H1 (cell line): ENCODE results near the gene CFAP100. TPM values are rescaled to one million over a fixed set of nuclear protein-coding genes. Genes with fewer than 3 reads are reported as not detected.

Experiments used
- CTCF ChIA-PET: fragments of 300-600 bp; sonication (Branson Sonifier 250); formaldehyde crosslinking; loops from one replicate; lab custom pipeline; 2021; ENCODE audit not compliant: partially characterized antibody; lab: Charles Lee
- POLR2A ChIA-PET: fragments of 300-600 bp; sonication (Branson Sonifier 250); formaldehyde crosslinking; loops from one replicate; lab custom pipeline; 2021; ENCODE audit warnings: inconsistent platforms; ENCODE audit not compliant: partially characterized antibody; lab: Charles Lee
- DNase-seq, 2 experiments: peaks; one replicate each; pipeline versions ENCODE4 v3.0.0 to v3.0.0-alpha.2; 2010 to 2022; ENCODE audit warnings: low spot score in 2 of 2, low read depth in 1 of 2, mixed read lengths in 1 of 2
- FAIRE-seq: peaks from 2 replicates; lab custom pipeline; 2011; peaks lifted over from hg19 to GRCh38; lab: Jason Lieb, UNC
- H2AFZ ChIP-seq: 2 replicates; pipeline ENCODE4 v1.8.1; 2012; ENCODE audit warnings: low read length, inconsistent platforms
- H2AK5ac ChIP-seq: 2 replicates; pipeline ENCODE4 v1.6.1; 2013; ENCODE audit warnings: low read depth, low read length
- H2BK120ac ChIP-seq: replicated peaks from 2 replicates; pipeline ENCODE3; 2013; ENCODE audit warnings: low read depth, low read length, inconsistent platforms
- H2BK12ac ChIP-seq: 2 replicates; pipeline ENCODE4 v1.6.1; 2013; ENCODE audit warnings: low read depth, low read length
- H2BK15ac ChIP-seq: 2 replicates; pipeline ENCODE4 v1.6.1; 2013; ENCODE audit warnings: low read length
- H2BK20ac ChIP-seq: 2 replicates; pipeline ENCODE4 v1.6.1; 2013; ENCODE audit warnings: low read length
- H2BK5ac ChIP-seq: 2 replicates; pipeline ENCODE4 v1.6.1; 2013; ENCODE audit warnings: low read depth, low read length
- H3K14ac ChIP-seq: 2 replicates; pipeline ENCODE4 v1.6.1; 2013; ENCODE audit warnings: inconsistent platforms; ENCODE audit not compliant: insufficient read length
- H3K18ac ChIP-seq: 2 replicates; pipeline ENCODE4 v1.6.1; 2013; ENCODE audit warnings: low read length; ENCODE audit errors: extremely low read depth
- H3K23ac ChIP-seq: 2 replicates; pipeline ENCODE4 v1.6.1; 2013; ENCODE audit warnings: inconsistent platforms; ENCODE audit not compliant: insufficient read length
- H3K23me2 ChIP-seq: 2 replicates; pipeline ENCODE4 v1.6.1; 2013; ENCODE audit warnings: low read depth, low read length
- H3K27ac ChIP-seq: 2 replicates; pipeline ENCODE4 v1.6.1; 2011; ENCODE audit warnings: low read depth, low read length, inconsistent platforms
- H3K27me3 ChIP-seq, 4 experiments: replicated peaks in 1 of 4; 1 replicate in 1 of 4; 2 replicates in 3 of 4; pipeline versions ENCODE4 v1.6.1 to v1.8.1; 2011 to 2013; ENCODE audit warnings: low read length in 3 of 4, mild to moderate bottlenecking in 3 of 4, inconsistent platforms in 2 of 4, mixed read lengths in 2 of 4, moderate library complexity in 1 of 4; ENCODE audit not compliant: control insufficient read depth in 3 of 4, insufficient read depth in 3 of 4; ENCODE audit errors: extremely low read depth in 1 of 4
- H3K36me3 ChIP-seq, 4 experiments: 2 replicates each; pipeline versions ENCODE4 v1.6.1 to v1.8.1; 2011 to 2013; ENCODE audit warnings: mild to moderate bottlenecking in 4 of 4, low read length in 3 of 4, moderate library complexity in 2 of 4, control low read depth in 1 of 4, inconsistent platforms in 1 of 4; ENCODE audit not compliant: insufficient read depth in 4 of 4, control insufficient read depth in 2 of 4
- H3K4ac ChIP-seq: replicated peaks from 2 replicates; pipeline ENCODE3; 2013; ENCODE audit warnings: low read length, low read depth, mixed read lengths, inconsistent platforms; ENCODE audit not compliant: insufficient read length
- H3K4me1 ChIP-seq, 4 experiments: replicated peaks in 1 of 4; 1 replicate in 1 of 4; 2 replicates in 3 of 4; pipeline versions ENCODE4 v1.6.1 to v1.8.1; 2011 to 2013; ENCODE audit warnings: low read length in 3 of 4, inconsistent platforms in 2 of 4, mixed read lengths in 1 of 4; ENCODE audit not compliant: insufficient read depth in 4 of 4, control insufficient read depth in 3 of 4
- H3K4me2 ChIP-seq, 2 experiments: 2 replicates each; pipeline versions ENCODE4 v1.6.1 to v1.8.1; 2011 to 2013; ENCODE audit warnings: low read depth in 2 of 2, low read length in 2 of 2, control low read depth in 1 of 2, inconsistent platforms in 1 of 2, mild to moderate bottlenecking in 1 of 2; ENCODE audit not compliant: insufficient read depth in 1 of 2
- H3K4me3 ChIP-seq, 4 experiments: fragments of 200-600, 300-600 bp in 1 of 4; sonication (generic), shearing (Covaris generic), sonication (Bioruptor Twin) in 1 of 4; 2 replicates each; pipeline versions ENCODE4 v1.5.1 to v1.8.1; 2011 to 2016; ENCODE audit warnings: low read length in 4 of 4, low read depth in 3 of 4, control low read depth in 2 of 4, inconsistent platforms in 2 of 4, mild to moderate bottlenecking in 2 of 4, mixed read lengths in 1 of 4, moderate library complexity in 1 of 4; ENCODE audit not compliant: insufficient read depth in 2 of 4; ENCODE audit errors: extremely low read depth in 1 of 4
- H3K56ac ChIP-seq: replicated peaks from 2 replicates; pipeline ENCODE3; 2013; ENCODE audit warnings: low read depth, mild to moderate bottlenecking, mixed read lengths, low read length, inconsistent platforms; ENCODE audit not compliant: insufficient read length
- H3K79me1 ChIP-seq: 2 replicates; pipeline ENCODE4 v1.6.1; 2013; ENCODE audit warnings: low read depth, low read length, control low read depth
- H3K79me2 ChIP-seq, 2 experiments: 2 replicates each; pipeline versions ENCODE4 v1.6.1 to v1.8.1; 2012 to 2013; ENCODE audit warnings: low read length in 2 of 2, mild to moderate bottlenecking in 2 of 2, inconsistent platforms in 1 of 2; ENCODE audit not compliant: insufficient read depth in 2 of 2, control insufficient read depth in 1 of 2
- H3K9ac ChIP-seq, 4 experiments: replicated peaks in 1 of 4; 1 replicate in 1 of 4; 2 replicates in 3 of 4; pipeline versions ENCODE4 v1.6.1 to v1.8.1; 2011 to 2013; ENCODE audit warnings: low read depth in 3 of 4, low read length in 3 of 4, control low read depth in 2 of 4, mild to moderate bottlenecking in 2 of 4, moderate library complexity in 2 of 4, inconsistent platforms in 1 of 4; ENCODE audit errors: extremely low read depth in 1 of 4
- H3K9me3 ChIP-seq, 2 experiments: 2 replicates each; pipeline versions ENCODE4 v1.6.1 to v1.8.1; 2012 to 2013; ENCODE audit warnings: mild to moderate bottlenecking in 2 of 2, moderate library complexity in 2 of 2, control low read depth in 1 of 2, inconsistent platforms in 1 of 2, low read depth in 1 of 2, low read length in 1 of 2, mixed read lengths in 1 of 2; ENCODE audit not compliant: insufficient read depth in 2 of 2
- H4K20me1 ChIP-seq, 2 experiments: replicated peaks in 1 of 2; 2 replicates each; pipeline versions ENCODE3 to v1.8.1; 2011 to 2013; ENCODE audit warnings: inconsistent platforms in 2 of 2, low read length in 2 of 2, mild to moderate bottlenecking in 1 of 2; ENCODE audit not compliant: insufficient read depth in 2 of 2, control insufficient read depth in 1 of 2
- H4K5ac ChIP-seq: 2 replicates; pipeline ENCODE4 v1.6.1; 2013; ENCODE audit warnings: low read length, low read depth, mixed read lengths, inconsistent platforms; ENCODE audit not compliant: insufficient read length
- H4K8ac ChIP-seq: 2 replicates; pipeline ENCODE4 v1.8.0; 2013; ENCODE audit warnings: mild to moderate bottlenecking, moderate library complexity, low read length, inconsistent platforms; ENCODE audit not compliant: insufficient read depth; ENCODE audit errors: extremely low read depth
- H4K91ac ChIP-seq: replicated peaks from 2 replicates; pipeline ENCODE3; 2013; ENCODE audit warnings: low read length, mixed read lengths, inconsistent platforms; ENCODE audit not compliant: insufficient read length
- CTCF ChIP-seq, 3 experiments: IDR thresholded peaks; 1 replicate in 2 of 3; 2 replicates in 1 of 3; pipeline versions ENCODE4 v1.5.1 to v1.6.1; 2011; ENCODE audit warnings: low read length in 3 of 3, mild to moderate bottlenecking in 3 of 3, inconsistent platforms in 2 of 3, low read depth in 1 of 3, moderate library complexity in 1 of 3; ENCODE audit not compliant: insufficient read depth in 1 of 3; ENCODE audit errors: control extremely low read depth in 1 of 3
- EP300 ChIP-seq, 2 experiments: IDR thresholded peaks; 1 replicate in 1 of 2; 2 replicates in 1 of 2; pipeline ENCODE4 v1.6.1; 2011 to 2012; ENCODE audit warnings: low read depth in 2 of 2, low read length in 2 of 2, mild to moderate bottlenecking in 2 of 2, borderline replicate concordance in 1 of 2, inconsistent platforms in 1 of 2, moderate library complexity in 1 of 2
- FOSL1 ChIP-seq: IDR thresholded peaks from 2 replicates; pipeline ENCODE4 v1.6.1; 2011; ENCODE audit warnings: mild to moderate bottlenecking, low read depth, low read length, moderate library complexity; ENCODE audit not compliant: insufficient read depth
- MAFK ChIP-seq: IDR thresholded peaks from 2 replicates; pipeline ENCODE4 v1.6.1; 2012; ENCODE audit warnings: low read depth, mild to moderate bottlenecking, improper control_type of control experiment, low read length
- NRF1 ChIP-seq: IDR thresholded peaks from 2 replicates; pipeline ENCODE4 v1.6.1; 2011; ENCODE audit warnings: mild to moderate bottlenecking, low read depth, low read length, improper control_type of control experiment
- SRF ChIP-seq: IDR thresholded peaks from 2 replicates; pipeline ENCODE4 v1.6.1; 2011; ENCODE audit warnings: mild to moderate bottlenecking, low read depth, low read length, moderate library complexity
- WGBS, 2 experiments: shearing (Covaris generic) in 1 of 2; methylation state at CpG; one replicate each; pipeline versions ENCODE4 v1.1.6 to v1.1.7; 2013 to 2015; ENCODE audit warnings: low lambda C conversion rate in 2 of 2, mixed read lengths in 2 of 2, inconsistent platforms in 1 of 2, low coverage in 1 of 2, missing lambda C conversion rate in 1 of 2; ENCODE audit not compliant: insufficient replicate concordance in 2 of 2, insufficient coverage in 1 of 2, insufficient read length in 1 of 2; ENCODE audit errors: extremely low coverage in 1 of 2, missing lambda C conversion rate in 1 of 2; 5-methylcytosine and 5-hydroxymethylcytosine counted together
- polyA plus RNA-seq, 7 experiments: library from polyadenylated mRNA; depleted of rRNA in 3 of 7; stranded (reverse) in 5 of 7; unstranded in 2 of 7; fragments of >200 nt in 5 of 7; fragments of 200-250 nt in 2 of 7; gene quantifications; 1 replicate in 5 of 7; 2 replicates in 1 of 7; 4 replicates in 1 of 7; pipeline versions ENCODE4 v1.2.1 to v1.2.3, GENCODE V29; 2011 to 2013; ENCODE audit warnings: missing spikeins in 2 of 7, mixed read lengths in 2 of 7
- total RNA-seq: library from RNA; stranded (reverse); fragmentation: NEBNext Ultra II Directional; extraction: Animal tissue kit (Norgen Biotek cat#: 25700); gene quantifications from 2 replicates; pipeline ENCODE4 v1.2.1, GENCODE V29; 2021

CFAP100 gene
- total and polyA plus RNA-seq, 2 of the 8 experiments (the other 6 are each of a cell fraction or from before 2014, with no cell fraction given), result 0.17 TPM; not detected in 1

DNA sequence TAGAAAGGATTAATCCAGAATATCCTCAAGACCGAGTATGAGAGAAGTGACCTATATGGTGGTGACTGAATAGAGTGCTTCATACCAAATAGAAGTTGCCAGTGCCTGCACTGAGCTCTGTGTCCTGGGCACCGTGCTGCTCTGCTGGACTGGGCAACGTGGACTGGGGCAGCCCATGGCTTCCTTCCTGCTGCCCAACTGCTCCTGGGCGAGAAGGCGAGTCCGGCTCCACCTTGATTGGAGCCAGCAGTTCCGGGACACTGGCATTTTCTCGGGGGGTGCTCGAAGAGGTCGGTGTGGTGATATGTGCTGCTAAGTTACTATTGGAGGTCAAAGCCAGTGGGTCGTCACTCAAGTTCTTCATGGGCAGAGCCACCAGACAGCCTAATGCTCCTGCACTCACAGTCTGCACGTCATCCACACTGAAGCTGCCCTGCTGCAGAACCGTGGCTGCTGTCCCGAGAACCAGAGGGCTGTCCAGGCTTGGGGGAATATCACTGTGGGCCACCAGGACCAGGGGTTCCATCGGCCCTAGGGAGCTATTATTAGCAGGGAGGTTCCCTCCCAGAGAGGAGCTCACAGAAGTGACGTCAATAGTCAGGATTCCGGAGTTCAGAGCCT is 66.9 kb downstream of the CFAP100 start:
- Histone ChIP-seq H2AFZ (no peak overlapping the region), H3K79me1 (peaks cover 4% of the 10 kb centered on the region; the same call in 1 of the 2 replicates), H3K4me2 (no peak overlapping the region), H3K4ac (no peak overlapping the region), H3K23me2 (no peaks in the 10 kb centered on the region), H3K9me3 (no peaks in the 10 kb centered on the region), H3K79me2 (no peaks in the 10 kb centered on the region; a peak in 1 of 4 replicates), H3K27ac (no peak overlapping the region), H3K27me3 (no peaks in the 10 kb centered on the region), H2BK120ac (no peak overlapping the region), H3K18ac (no peak overlapping the region), H3K36me3 (peaks cover 19 to 84% (median 54%) of the 10 kb centered on the region in 4 experiments; a peak in 7 of 8 replicates), H3K4me1 (no peaks in the 10 kb centered on the region), H2BK15ac (no peak overlapping the region), H2AK5ac (no peak overlapping the region), H4K91ac (no peak overlapping the region), H3K23ac (no peak overlapping the region), H4K5ac (no peak overlapping the region), H2BK12ac (no peak overlapping the region), H2BK20ac (no peak overlapping the region), H4K20me1 (peaks cover under 1 to 12% of the 10 kb centered on the region in 2 experiments), H3K14ac (no peak overlapping the region), H3K56ac (no peak overlapping the region), H4K8ac (no peak overlapping the region), H2BK5ac (no peak overlapping the region), H3K4me3 (no peak overlapping the region), H3K9ac (no peak overlapping the region)
- 92% methylated on average over 17 of the region's 17 CpGs; no CpG with 5 or more reads in 1 of the 2 experiments for WGBS, 2 experiments
- CTCF ChIA-PET, result interaction anchor here (0.8 to 2.0 kb wide), 3 partner anchors 13 to 341 kb away, joined by 3 to 7 read pairs (median 5); no protein-coding TSS in a partner anchor
- FAIRE-seq, result no peak
- DNase-seq, result no peak
- no peak for TF ChIP-seq MAFK
- TF ChIP-seq EP300 (IDR thresholded peaks at IDR 0.05; ENCODE audit: borderline replicate concordance in 1 of 2, low read depth in 2 of 2, low read length in 2 of 2), result no peak
- no peak for TF ChIP-seq FOSL1
- TF ChIP-seq CTCF (IDR thresholded peaks at IDR 0.05; ENCODE audit: control extremely low read depth in 1 of 3, insufficient read depth in 1 of 3, low read depth in 1 of 3, low read length in 3 of 3), result no peak
- no peak for TF ChIP-seq NRF1
- no peak for TF ChIP-seq SRF
- POLR2A ChIA-PET, result interaction anchor here (1.2 to 3.3 kb wide), 2 partner anchors 10 to 12 kb away, joined by 3 to 20 read pairs; no protein-coding TSS in a partner anchor
